Muscle layer of duodenum (tissue), 2 donors: ENCODE data around the gene WDR27.
A peak's percentile ranks its signal among the peaks of the same experiment; 100 is the strongest.

Experiments
- H3K27ac ChIP-seq: one replicate; pipeline ENCODE4 v1.7.0; 2013; ENCODE audit warnings: mild to moderate bottlenecking, low read length
- H3K27me3 ChIP-seq: one replicate; pipeline ENCODE4 v1.7.0; 2013; ENCODE audit warnings: low read depth, mild to moderate bottlenecking, control low read depth, low read length
- H3K36me3 ChIP-seq, 2 donors: one replicate each; pipeline ENCODE4 v1.7.0; 2013; ENCODE audit warnings: low read length in 2 of 2, control low read depth in 1 of 2, mild to moderate bottlenecking in 1 of 2; ENCODE audit not compliant: insufficient read depth in 2 of 2, control insufficient read depth in 1 of 2
- H3K4me1 ChIP-seq, 2 donors: one replicate each; pipeline ENCODE4 v1.7.0; 2013; ENCODE audit warnings: low read length in 2 of 2, mild to moderate bottlenecking in 2 of 2, control low read depth in 1 of 2, moderate library complexity in 1 of 2; ENCODE audit not compliant: insufficient read depth in 2 of 2, control insufficient read depth in 1 of 2
- H3K4me3 ChIP-seq, 2 donors: one replicate each; pipeline ENCODE4 v1.7.0; 2013; ENCODE audit warnings: low read length in 2 of 2, low read depth in 1 of 2, mild to moderate bottlenecking in 1 of 2
- H3K9me3 ChIP-seq, 2 donors: one replicate each; pipeline ENCODE4 v1.7.0; 2013; ENCODE audit warnings: low read length in 2 of 2, control low read depth in 1 of 2, mild to moderate bottlenecking in 1 of 2; ENCODE audit not compliant: control insufficient read depth in 1 of 2
- donor health status: healthy.

The WDR27 gene

DNA sequence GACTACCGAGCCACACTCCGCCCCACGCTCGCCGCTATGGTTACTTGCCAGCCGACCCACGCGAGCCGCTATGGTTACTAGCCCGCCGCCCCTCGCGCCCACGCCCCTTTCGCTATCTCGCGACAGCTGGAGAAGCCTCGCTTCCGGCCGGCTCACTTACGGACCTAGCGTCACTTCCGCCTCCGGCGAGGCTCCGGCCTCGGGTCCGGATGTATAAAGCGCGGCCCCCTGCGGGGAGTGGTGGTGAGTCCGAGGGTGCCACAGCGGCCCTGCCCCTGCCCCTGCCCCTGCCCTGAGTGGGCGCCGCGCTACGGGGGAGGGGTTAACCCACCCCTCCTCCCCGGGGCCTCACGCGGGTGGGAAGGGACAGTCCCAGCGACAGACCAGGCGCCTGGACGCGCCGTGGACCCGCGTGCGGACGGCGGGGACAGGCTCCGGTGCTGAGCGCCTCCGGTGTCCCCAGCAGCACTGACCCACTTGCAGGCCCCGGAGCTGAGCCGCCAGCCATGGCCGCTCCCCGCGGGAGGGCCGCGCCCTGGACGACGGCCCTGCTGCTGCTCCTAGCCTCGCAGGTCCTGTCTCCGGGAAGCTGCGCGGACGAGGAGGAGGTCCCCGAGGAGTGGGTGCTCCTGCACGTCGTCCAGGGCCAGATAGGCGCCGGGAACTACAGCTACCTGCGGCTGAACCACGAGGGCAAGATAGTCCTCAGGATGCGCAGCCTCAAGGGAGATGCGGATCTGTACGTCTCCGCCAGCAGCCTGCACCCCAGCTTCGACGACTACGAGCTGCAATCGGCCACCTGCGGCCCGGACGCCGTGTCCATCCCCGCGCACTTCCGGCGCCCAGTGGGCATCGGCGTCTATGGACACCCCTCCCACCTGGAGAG is at the start of gene WDR27, which contains the start of gene C6orf120:
TSS of gene WDR27 (minus strand) at position 76 of the 886 bp plus-strand sequence. CDS start 13,024 bp downstream, outside the sequence.
TSS of gene C6orf120 (plus strand) at position 173 of the 886 bp plus-strand sequence. CDS start at position 507, 334 bp downstream.
- peak within 1 kb of the TSS; percentile 85 to 97 for H3K4me3 ChIP-seq
- H3K4me1 ChIP-seq = peaks cover 25 to 31% of the 10 kb centered on the region in 2 donors
- H3K27ac ChIP-seq = peak within 1 kb of the TSS; percentile 84
- no peaks in the 10 kb centered on the region for H3K9me3 ChIP-seq
- no peaks in the 10 kb centered on the region for H3K27me3 ChIP-seq
- peaks cover 3 to 4% of the 10 kb centered on the region in 2 donors for H3K36me3 ChIP-seq

DNA sequence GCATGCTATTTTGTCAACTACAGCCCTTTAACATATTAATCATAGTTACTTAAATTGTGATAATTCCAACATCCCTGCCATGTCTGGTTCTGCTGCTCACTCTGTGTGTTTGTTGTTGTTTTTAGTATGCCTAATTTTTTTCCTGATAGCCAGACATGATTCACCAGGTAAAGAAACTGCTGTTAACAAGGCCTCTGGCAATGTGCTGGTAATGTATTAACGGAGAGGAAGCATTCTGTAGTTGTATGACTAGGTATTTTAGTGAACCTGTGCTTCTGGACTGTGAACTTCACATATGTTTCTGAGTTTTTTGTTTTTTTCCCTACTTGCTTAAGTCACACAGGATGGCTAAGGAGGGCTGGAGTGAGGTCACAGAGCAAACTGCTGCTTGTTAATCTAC is 44.7 kb upstream of the WDR27 start:
- Histone ChIP-seq H3K4me3 (no peak overlapping the region), H3K27me3 (no peaks in the 10 kb centered on the region), H3K36me3 (no peaks in the 10 kb centered on the region), H3K9me3 (peaks cover 0 to 3% of the 10 kb centered on the region in 2 donors), H3K4me1 (peaks cover 8 to 14% of the 10 kb centered on the region in 2 donors), H3K27ac (no peak overlapping the region)

DNA sequence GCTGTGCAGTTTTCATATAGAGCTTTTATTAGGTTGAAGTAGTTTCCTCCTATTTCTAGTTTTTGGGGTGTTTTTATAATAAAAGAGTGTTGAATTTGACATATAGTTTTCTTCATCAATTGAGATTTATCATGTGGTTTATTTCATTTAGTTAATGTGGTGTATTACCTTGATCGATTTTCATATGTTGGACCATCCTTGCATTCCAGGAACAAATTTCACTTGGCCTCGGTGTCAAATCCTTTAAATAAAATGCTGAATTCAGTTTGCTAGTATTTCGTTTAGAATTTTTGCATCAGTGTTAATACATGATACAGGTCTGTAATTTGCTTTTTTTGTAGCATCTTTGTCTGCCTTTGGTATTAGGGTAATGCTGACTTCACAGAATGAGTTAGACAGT is 43.6 kb upstream of the WDR27 start:
- Histone ChIP-seq H3K27ac (no peak overlapping the region), H3K9me3 (peaks cover 0 to 3% of the 10 kb centered on the region in 2 donors), H3K36me3 (no peaks in the 10 kb centered on the region), H3K27me3 (no peaks in the 10 kb centered on the region), H3K4me1 (peaks cover 5 to 6% of the 10 kb centered on the region in 2 donors), H3K4me3 (no peak overlapping the region)

DNA sequence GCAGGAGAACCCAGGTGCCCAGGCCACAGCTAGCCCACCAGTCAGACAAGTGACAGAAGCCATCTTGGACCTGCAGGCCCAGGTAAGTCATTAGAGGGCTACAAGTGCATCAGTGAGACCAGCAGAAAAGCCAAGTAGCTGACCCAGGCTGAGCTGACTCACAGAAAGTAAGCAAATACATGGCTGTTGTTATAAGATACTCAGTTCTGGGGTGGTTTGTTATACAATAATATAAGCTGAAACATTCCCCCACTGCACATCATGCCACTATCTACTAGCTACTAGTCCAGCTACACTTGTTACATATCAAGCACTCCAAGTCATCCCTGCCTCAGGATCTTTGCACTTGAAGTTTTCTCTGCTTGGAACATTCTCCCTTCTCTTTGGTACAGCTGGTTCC is 39.5 kb upstream of the WDR27 start:
- H3K4me1 ChIP-seq = no peaks in the 10 kb centered on the region
- H3K27ac ChIP-seq = no peak overlapping the region
- no peak overlapping the region for H3K4me3 ChIP-seq
- no peaks in the 10 kb centered on the region for H3K27me3 ChIP-seq
- no peaks in the 10 kb centered on the region for H3K36me3 ChIP-seq
- H3K9me3 ChIP-seq = no peaks in the 10 kb centered on the region

DNA sequence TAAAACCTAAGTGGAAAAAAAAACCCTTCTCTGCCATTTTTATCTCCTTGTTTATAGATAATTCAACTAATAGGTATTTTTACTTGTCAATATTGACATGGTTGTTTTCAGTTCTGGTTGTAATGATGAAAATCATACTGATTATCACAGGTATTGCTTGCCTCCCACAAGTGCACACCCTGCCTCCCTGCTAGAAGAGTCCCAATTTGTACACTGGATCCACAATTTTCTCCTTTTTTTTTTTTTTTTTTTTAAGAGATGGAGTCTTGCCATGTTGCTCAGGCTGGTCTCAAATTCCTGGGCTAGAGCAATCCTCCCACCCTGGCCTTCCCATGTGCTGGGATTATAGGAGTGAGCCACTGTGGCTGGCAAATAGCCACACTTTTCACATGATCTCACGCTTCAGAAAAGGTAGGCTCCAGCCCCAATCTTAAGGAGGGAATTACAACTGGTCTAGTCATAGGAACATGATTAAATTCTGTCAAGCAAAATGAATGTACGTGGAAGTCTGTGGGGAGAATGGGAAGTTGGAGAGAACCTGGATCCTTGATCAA is 37.2 kb upstream of the WDR27 start:
- Histone ChIP-seq H3K4me3 (no peak overlapping the region), H3K4me1 (no peaks in the 10 kb centered on the region), H3K36me3 (no peaks in the 10 kb centered on the region), H3K27ac (no peak overlapping the region), H3K9me3 (no peaks in the 10 kb centered on the region), H3K27me3 (no peaks in the 10 kb centered on the region)

DNA sequence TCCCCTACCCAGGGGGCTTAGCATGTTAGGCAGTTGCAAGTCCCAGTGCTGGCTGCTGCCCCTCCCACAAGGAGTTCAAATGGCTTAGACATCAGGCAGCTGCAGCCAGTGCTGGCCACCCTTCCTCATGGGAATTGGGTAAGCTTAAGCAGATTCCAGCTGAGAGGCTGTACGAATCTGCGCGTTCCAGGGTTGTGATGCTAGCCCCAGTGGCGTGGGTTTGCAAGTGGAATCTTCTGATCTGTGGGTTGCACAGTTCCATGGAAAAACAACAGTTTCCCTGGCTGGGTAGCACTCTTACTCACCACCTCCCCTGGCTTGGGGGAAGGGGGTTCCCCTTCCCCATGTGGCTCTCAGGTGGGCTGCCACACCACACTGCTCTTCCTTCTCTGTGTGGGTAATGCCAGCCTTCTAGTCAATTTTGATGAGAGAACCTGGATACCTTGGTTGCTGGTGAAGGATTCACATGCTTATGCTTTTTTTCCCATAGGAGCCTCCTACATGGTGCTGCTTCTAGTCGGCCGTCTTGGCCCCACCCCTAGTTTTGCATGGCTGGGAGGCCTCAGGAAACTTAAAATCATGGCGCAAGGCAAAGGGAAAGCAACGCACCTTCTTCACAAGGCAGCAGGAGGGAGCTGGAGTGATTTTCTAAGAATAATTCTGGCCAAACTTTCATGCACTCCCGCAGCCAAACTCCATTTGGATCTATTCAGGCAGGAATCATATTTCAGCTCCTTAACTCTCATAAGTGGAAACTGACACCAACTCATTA is 36.6 kb upstream of the WDR27 start:
- Histone ChIP-seq H3K4me3 (no peak overlapping the region), H3K36me3 (no peaks in the 10 kb centered on the region), H3K27me3 (no peaks in the 10 kb centered on the region), H3K4me1 (no peaks in the 10 kb centered on the region), H3K9me3 (no peaks in the 10 kb centered on the region), H3K27ac (no peak overlapping the region)

DNA sequence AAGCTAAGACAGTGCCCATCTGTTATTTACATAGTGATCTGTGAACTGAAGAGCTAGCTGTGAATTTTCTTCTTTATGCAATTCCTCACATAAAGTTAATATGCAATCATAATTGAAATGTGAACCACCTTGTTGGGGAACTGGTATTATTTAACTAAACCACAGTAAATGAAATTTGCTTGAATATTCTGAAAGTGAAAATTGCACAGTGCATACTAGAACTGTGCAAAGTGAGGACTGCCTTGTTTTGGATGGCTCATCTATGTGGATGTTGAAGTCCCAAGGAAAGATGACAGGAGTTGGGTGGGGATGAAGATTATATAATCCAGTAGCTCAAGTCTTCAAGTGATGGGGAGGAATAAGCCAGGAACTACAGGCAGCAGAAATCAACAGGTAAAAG is 28.1 kb upstream of the WDR27 start:
- no peaks in the 10 kb centered on the region for H3K36me3 ChIP-seq
- no peak overlapping the region for H3K27ac ChIP-seq
- no peak overlapping the region for H3K4me3 ChIP-seq
- H3K4me1 ChIP-seq = no peaks in the 10 kb centered on the region
- H3K27me3 ChIP-seq = no peaks in the 10 kb centered on the region
- H3K9me3 ChIP-seq = no peaks in the 10 kb centered on the region

DNA sequence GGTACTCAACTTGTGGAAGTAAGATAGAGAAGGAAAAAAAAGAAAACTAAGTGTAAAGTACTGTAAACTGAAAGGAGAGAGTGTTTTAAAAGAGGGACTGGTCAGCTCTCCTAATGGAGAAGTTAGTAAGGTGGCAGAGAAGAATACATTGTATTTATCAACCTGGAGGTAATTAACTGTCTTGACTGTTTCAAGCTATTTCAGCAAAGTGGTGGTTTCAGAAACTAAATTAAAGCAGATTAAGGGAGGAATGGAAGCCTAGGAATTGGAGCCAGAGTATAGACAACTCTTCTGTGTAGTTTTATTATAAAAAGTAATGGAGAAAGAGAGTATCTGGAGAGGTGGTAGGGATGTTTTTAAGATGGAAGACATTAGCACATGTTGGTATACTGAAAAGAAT is 25.1 kb upstream of the WDR27 start:
- Histone ChIP-seq H3K27ac (no peak overlapping the region), H3K9me3 (no peaks in the 10 kb centered on the region), H3K4me1 (peaks cover 0 to 7% of the 10 kb centered on the region in 2 donors)

DNA sequence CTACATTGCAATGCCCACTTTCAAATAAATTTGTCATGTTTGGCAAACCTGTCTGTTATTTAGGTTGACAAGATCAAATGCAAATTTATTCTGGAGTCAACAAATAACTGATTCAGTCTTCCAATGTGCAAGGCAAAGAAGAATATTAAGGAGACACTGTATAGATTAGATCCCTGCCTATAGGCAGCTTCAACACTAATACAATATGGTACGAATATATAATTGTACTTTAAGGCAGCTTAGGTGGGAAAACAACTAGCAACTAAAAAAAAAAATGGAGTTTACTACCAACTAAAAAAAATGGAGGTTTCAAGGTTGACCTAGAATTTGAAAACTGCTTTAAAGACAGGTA is 24.2 kb upstream of the WDR27 start:
- H3K27ac ChIP-seq = no peak overlapping the region
- H3K4me3 ChIP-seq = no peak overlapping the region
- H3K27me3 ChIP-seq = no peaks in the 10 kb centered on the region
- H3K9me3 ChIP-seq = no peaks in the 10 kb centered on the region
- no peaks in the 10 kb centered on the region for H3K36me3 ChIP-seq
- peaks cover 0 to 16% of the 10 kb centered on the region in 2 donors for H3K4me1 ChIP-seq

More for the DNA sequence above, 25.1 kb upstream of the WDR27 start:
- Histone ChIP-seq H3K36me3 (no peaks in the 10 kb centered on the region), H3K27me3 (no peaks in the 10 kb centered on the region), H3K4me3 (no peak overlapping the region)

DNA sequence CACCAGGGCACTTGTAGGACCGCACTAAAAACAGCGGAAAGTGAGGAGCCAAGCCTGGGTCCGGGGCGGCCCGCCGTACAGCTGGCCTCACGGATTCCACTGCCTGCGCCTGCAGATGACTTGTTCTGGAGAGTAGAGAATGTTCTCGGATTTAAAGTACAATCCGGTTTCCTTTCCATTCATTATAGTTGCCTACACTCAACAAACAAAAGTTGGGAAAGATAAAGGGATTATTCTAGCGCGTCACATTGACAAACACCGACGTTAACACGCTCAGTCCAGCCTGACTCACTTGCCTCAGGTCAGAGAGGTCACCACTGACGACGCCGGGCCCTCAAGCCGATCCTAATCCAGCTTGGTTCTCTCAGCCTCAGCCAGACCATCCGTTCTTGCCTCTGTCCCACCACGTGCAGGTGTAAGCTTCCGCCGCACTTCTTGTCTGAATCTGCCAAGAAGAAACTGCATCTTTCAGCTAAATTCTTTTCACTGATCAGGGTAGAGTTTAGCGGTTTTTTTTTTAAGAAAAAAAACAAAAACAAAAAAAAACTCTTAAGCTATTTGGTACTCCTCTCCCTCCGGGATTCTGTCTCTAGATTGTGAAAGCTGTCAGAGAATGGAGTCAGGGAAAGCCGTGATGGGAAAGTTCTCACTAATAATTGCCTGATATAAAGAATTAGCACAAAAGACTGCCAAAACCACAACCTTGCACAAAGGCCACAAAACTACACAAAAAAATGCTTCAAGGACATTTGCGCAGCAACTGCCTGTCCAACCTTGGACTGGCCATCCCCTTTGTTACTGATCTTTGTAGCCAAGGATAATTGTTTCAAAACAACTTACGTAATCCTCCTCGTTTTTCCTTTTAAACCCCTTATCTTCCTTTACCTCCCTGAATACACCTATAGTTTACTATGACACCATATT is 23.6 kb upstream of the WDR27 start:
- Histone ChIP-seq H3K36me3 (no peaks in the 10 kb centered on the region), H3K4me3 (peak overlapping the region; percentile 50 to 57), H3K27ac (peak overlapping the region; percentile 70)

More for the DNA sequence above, 23.6 kb upstream of the WDR27 start:
- no peaks in the 10 kb centered on the region for H3K9me3 ChIP-seq
- peaks cover 0 to 16% of the 10 kb centered on the region in 2 donors for H3K4me1 ChIP-seq
- no peaks in the 10 kb centered on the region for H3K27me3 ChIP-seq
